ENCODE data around the gene ANO10.

ANO10 gene

GRCh38 chr3:43348350-43348749 lies 273.5 kb downstream of the ANO10 start:
- no peak for DNase-seq (ENCODE audit: low read depth, low spot score)

- no peak for DNase-seq (ENCODE audit: low read depth, low spot score)
Measured at GRCh38 chr3:43347774-43348173, 274.0 kb downstream of the ANO10 start.

- no peak for DNase-seq (ENCODE audit: low read depth, low spot score)
Measured at GRCh38 chr3:43346978-43347749, 274.6 kb downstream of the ANO10 start.

- no peak for DNase-seq (ENCODE audit: low read depth, low spot score)
Measured at GRCh38 chr3:43345877-43346276, 275.9 kb downstream of the ANO10 start.

- DNase-seq (ENCODE audit: low read depth, low spot score) = no peak
Measured at GRCh38 chr3:43345246-43345645, 276.6 kb downstream of the ANO10 start.

GRCh38 chr3:43344520-43344919 lies 277.3 kb downstream of the ANO10 start:
- DNase-seq (ENCODE audit: low read depth, low spot score) = no peak

- no peak for DNase-seq (ENCODE audit: low read depth, low spot score)
Measured at GRCh38 chr3:43343815-43344214, 278.0 kb downstream of the ANO10 start.

GRCh38 chr3:43343185-43343584 lies 278.6 kb downstream of the ANO10 start:
- no peak for DNase-seq (ENCODE audit: low read depth, low spot score)

- no peak for DNase-seq (ENCODE audit: low read depth, low spot score)
Measured at GRCh38 chr3:43341788-43342187, 280.0 kb downstream of the ANO10 start.

- DNase-seq (ENCODE audit: low read depth, low spot score) = no peak
Measured at GRCh38 chr3:43340403-43340802, 281.4 kb downstream of the ANO10 start.

- no peak for DNase-seq (ENCODE audit: low read depth, low spot score)
Measured at GRCh38 chr3:43338295-43338694, 283.5 kb downstream of the ANO10 start.

GRCh38 chr3:43335799-43336198 lies 286.0 kb downstream of the ANO10 start:
- no peak for DNase-seq (ENCODE audit: low read depth, low spot score)

- DNase-seq (ENCODE audit: low read depth, low spot score) = no peak
Measured at GRCh38 chr3:43334976-43335375, 286.8 kb downstream of the ANO10 start.

GRCh38 chr3:43331381-43331780 lies 290.4 kb downstream of the ANO10 start:
- DNase-seq (ENCODE audit: low read depth, low spot score) = no peak

GRCh38 chr3:43330981-43331380 lies 290.8 kb downstream of the ANO10 start:
- no peak for DNase-seq (ENCODE audit: low read depth, low spot score)

- no peak for DNase-seq (ENCODE audit: low read depth, low spot score)
Measured at GRCh38 chr3:43328653-43329052, 293.2 kb downstream of the ANO10 start.

GRCh38 chr3:43327582-43327979 lies 294.2 kb downstream of the ANO10 start:
- DNase-seq (ENCODE audit: low read depth, low spot score) = no peak

- DNase-seq (ENCODE audit: low read depth, low spot score) = no peak
Measured at GRCh38 chr3:43326891-43327581, 294.8 kb downstream of the ANO10 start.

GRCh38 chr3:43323541-43323940 lies 298.3 kb downstream of the ANO10 start:
- no peak for DNase-seq (ENCODE audit: low read depth, low spot score)

GRCh38 chr3:43320288-43320687 lies 301.5 kb downstream of the ANO10 start:
- DNase-seq (ENCODE audit: low read depth, low spot score) = no peak

- no peak for DNase-seq (ENCODE audit: low read depth, low spot score)
Measured at GRCh38 chr3:43319794-43320193, 302.0 kb downstream of the ANO10 start.

GRCh38 chr3:43319376-43319775 lies 302.4 kb downstream of the ANO10 start:
- no peak for DNase-seq (ENCODE audit: low read depth, low spot score)
